ENCODE data around the gene ADGRL1. TPM values are rescaled to one million over a fixed set of nuclear protein-coding genes. Genes with fewer than 3 reads are reported as not detected.

Gene ADGRL1
- polyA plus RNA-seq, 2 donors = 4.7 to 11.1 TPM

DNA sequence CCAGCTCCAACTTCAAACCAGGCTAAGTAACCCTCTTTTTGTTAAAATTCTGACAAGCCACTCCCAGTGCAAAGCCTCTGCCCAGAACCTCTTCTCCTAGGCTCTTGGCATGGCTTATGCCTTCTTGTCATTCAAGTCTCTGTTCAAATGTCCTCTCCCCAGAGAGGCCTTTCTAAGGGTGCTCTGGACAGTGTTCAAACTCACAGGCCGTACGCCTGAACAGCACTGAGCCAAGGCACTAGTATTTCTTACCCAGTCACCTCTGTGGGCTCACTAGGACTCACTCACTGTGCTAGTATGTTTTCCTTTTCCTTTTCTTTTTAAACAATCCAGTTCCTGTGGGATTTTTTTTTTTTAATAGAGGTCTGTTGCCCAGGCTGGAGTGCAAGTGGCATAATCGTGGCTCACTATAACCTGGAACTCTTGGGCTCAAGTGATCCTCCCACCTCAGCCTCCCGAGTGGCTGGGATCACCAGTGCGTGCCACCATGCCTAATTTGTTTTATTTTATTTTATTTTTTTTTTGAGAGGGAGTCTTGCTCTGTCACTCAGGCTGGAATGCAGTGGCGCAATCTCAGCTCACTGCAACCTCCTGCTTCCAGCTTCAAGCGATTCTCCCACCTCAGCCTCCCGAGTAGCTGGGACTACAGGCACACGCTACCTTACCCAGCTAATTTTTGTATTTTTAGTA is 67.2 kb downstream of the ADGRL1 start:
- H3K9me3 ChIP-seq (ENCODE audit: control insufficient read depth in 2 of 2, insufficient read depth in 1 of 2, low read depth in 1 of 2, low read length in 1 of 2) = no peaks in the 10 kb centered on the region
- H3K4me3 ChIP-seq (ENCODE audit: low read depth in 1 of 2, low read length in 2 of 2) = no peak overlapping the region
- 76 to 81% methylated on average over 9 of the region's 9 CpGs for WGBS, 2 donors
- H3K4me1 ChIP-seq (ENCODE audit: control insufficient read depth in 2 of 2, insufficient read depth in 2 of 2, low read length in 1 of 2) = peaks cover 0 to 3% of the 10 kb centered on the region in 2 donors
- no peaks in the 10 kb centered on the region for H3K27me3 ChIP-seq (ENCODE audit: control insufficient read depth in 1 of 2, insufficient read depth in 2 of 2, low read length in 2 of 2)
- no peaks in the 10 kb centered on the region for H3K36me3 ChIP-seq (ENCODE audit: control insufficient read depth in 2 of 2, insufficient read depth in 2 of 2, low read length in 1 of 2)
- H3K27ac ChIP-seq (ENCODE audit: low read depth in 2 of 2, low read length in 1 of 2) = peak overlapping the region; percentile 4 to 77

GRCh38 chr19:14136509-14137281 is 69.3 kb downstream of the ADGRL1 start, which contains the start of gene ASF1B:
Gene ASF1B (minus strand): TSS chr19:14136589. CDS start chr19:14136456, 133 bp downstream.
- WGBS, 2 donors = 0% methylated on average over 78 of the region's 78 CpGs
- H3K36me3 ChIP-seq (ENCODE audit: control insufficient read depth in 2 of 2, insufficient read depth in 2 of 2, low read length in 1 of 2) = no peaks in the 10 kb centered on the region
- H3K4me3 ChIP-seq (ENCODE audit: low read depth in 1 of 2, low read length in 2 of 2) = peak within 1 kb of the TSS; percentile 63 to 71
- no peaks in the 10 kb centered on the region for H3K9me3 ChIP-seq (ENCODE audit: control insufficient read depth in 2 of 2, insufficient read depth in 1 of 2, low read depth in 1 of 2, low read length in 1 of 2)
- H3K27me3 ChIP-seq (ENCODE audit: control insufficient read depth in 1 of 2, insufficient read depth in 2 of 2, low read length in 2 of 2) = no peaks in the 10 kb centered on the region
- peak within 1 kb of the TSS; percentile 84 to 99 for H3K27ac ChIP-seq (ENCODE audit: low read depth in 2 of 2, low read length in 1 of 2)
- peaks cover 0 to 3% of the 10 kb centered on the region in 2 donors for H3K4me1 ChIP-seq (ENCODE audit: control insufficient read depth in 2 of 2, insufficient read depth in 2 of 2, low read length in 1 of 2)

GRCh38 chr19:14135985-14136508 is 69.9 kb downstream of the ADGRL1 start:
- H3K9me3 ChIP-seq (ENCODE audit: control insufficient read depth in 2 of 2, insufficient read depth in 1 of 2, low read depth in 1 of 2, low read length in 1 of 2) = no peaks in the 10 kb centered on the region
- H3K27me3 ChIP-seq (ENCODE audit: control insufficient read depth in 1 of 2, insufficient read depth in 2 of 2, low read length in 2 of 2) = no peaks in the 10 kb centered on the region
- peak overlapping the region; percentile 50 to 63 for H3K4me3 ChIP-seq (ENCODE audit: low read depth in 1 of 2, low read length in 2 of 2)
- peaks cover 0 to 3% of the 10 kb centered on the region in 2 donors for H3K4me1 ChIP-seq (ENCODE audit: control insufficient read depth in 2 of 2, insufficient read depth in 2 of 2, low read length in 1 of 2)
- no peaks in the 10 kb centered on the region for H3K36me3 ChIP-seq (ENCODE audit: control insufficient read depth in 2 of 2, insufficient read depth in 2 of 2, low read length in 1 of 2)
- H3K27ac ChIP-seq (ENCODE audit: low read depth in 2 of 2, low read length in 1 of 2) = peak overlapping the region in 1 of 2 donors; percentile 67
- 1% methylated on average over 26 to 38 of the region's 38 CpGs for WGBS, 2 donors

DNA sequence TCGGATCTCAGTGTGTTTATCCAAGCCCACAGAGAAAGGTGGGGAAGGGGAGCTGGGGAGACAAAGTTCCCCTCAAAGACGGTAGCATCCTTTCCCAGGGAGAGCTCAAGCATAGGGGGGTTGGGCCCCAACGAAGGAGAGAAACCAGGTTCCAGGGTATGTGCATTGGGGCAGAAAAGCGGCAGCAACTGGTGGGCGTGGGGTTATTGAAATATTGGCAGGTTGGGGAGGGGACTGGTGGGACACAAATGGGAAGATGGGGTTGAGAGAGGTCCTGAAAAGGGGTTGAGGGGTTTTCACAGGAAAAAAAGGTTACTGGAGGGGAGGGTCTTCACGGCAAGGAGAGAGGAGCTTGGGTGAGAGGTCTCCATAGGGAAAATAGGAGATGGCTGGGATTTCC is 70.6 kb downstream of the ADGRL1 start:
- Histone ChIP-seq H3K9me3 (ENCODE audit: control insufficient read depth in 2 of 2, insufficient read depth in 1 of 2, low read depth in 1 of 2, low read length in 1 of 2) (no peaks in the 10 kb centered on the region), H3K4me3 (ENCODE audit: low read depth in 1 of 2, low read length in 2 of 2) (peak overlapping the region; percentile 25 to 50), H3K4me1 (ENCODE audit: control insufficient read depth in 2 of 2, insufficient read depth in 2 of 2, low read length in 1 of 2) (peaks cover 0 to 3% of the 10 kb centered on the region in 2 donors), H3K27ac (ENCODE audit: low read depth in 2 of 2, low read length in 1 of 2) (no peak overlapping the region), H3K36me3 (ENCODE audit: control insufficient read depth in 2 of 2, insufficient read depth in 2 of 2, low read length in 1 of 2) (no peaks in the 10 kb centered on the region), H3K27me3 (ENCODE audit: control insufficient read depth in 1 of 2, insufficient read depth in 2 of 2, low read length in 2 of 2) (no peaks in the 10 kb centered on the region)
- WGBS, 2 donors = 31% methylated on average over 6 of the region's 6 CpGs

GRCh38 chr19:14127929-14128509 is 78.0 kb downstream of the ADGRL1 start:
- H3K27me3 ChIP-seq (ENCODE audit: control insufficient read depth in 1 of 2, insufficient read depth in 2 of 2, low read length in 2 of 2) = no peaks in the 10 kb centered on the region
- 72 to 86% methylated on average over 4 of the region's 4 CpGs for WGBS, 2 donors
- H3K9me3 ChIP-seq (ENCODE audit: control insufficient read depth in 2 of 2, insufficient read depth in 1 of 2, low read depth in 1 of 2, low read length in 1 of 2) = no peaks in the 10 kb centered on the region
- no peaks in the 10 kb centered on the region for H3K4me1 ChIP-seq (ENCODE audit: control insufficient read depth in 2 of 2, insufficient read depth in 2 of 2, low read length in 1 of 2)
- H3K36me3 ChIP-seq (ENCODE audit: control insufficient read depth in 2 of 2, insufficient read depth in 2 of 2, low read length in 1 of 2) = peaks cover 0 to 3% of the 10 kb centered on the region in 2 donors
- H3K27ac ChIP-seq (ENCODE audit: low read depth in 2 of 2, low read length in 1 of 2) = no peak overlapping the region
- no peak overlapping the region for H3K4me3 ChIP-seq (ENCODE audit: low read depth in 1 of 2, low read length in 2 of 2)

GRCh38 chr19:14127176-14127575 is 78.8 kb downstream of the ADGRL1 start:
- Histone ChIP-seq H3K27ac (ENCODE audit: low read depth in 2 of 2, low read length in 1 of 2) (no peak overlapping the region), H3K4me3 (ENCODE audit: low read depth in 1 of 2, low read length in 2 of 2) (no peak overlapping the region), H3K9me3 (ENCODE audit: control insufficient read depth in 2 of 2, insufficient read depth in 1 of 2, low read depth in 1 of 2, low read length in 1 of 2) (no peaks in the 10 kb centered on the region), H3K36me3 (ENCODE audit: control insufficient read depth in 2 of 2, insufficient read depth in 2 of 2, low read length in 1 of 2) (peaks cover 0 to 3% of the 10 kb centered on the region in 2 donors), H3K27me3 (ENCODE audit: control insufficient read depth in 1 of 2, insufficient read depth in 2 of 2, low read length in 2 of 2) (no peaks in the 10 kb centered on the region), H3K4me1 (ENCODE audit: control insufficient read depth in 2 of 2, insufficient read depth in 2 of 2, low read length in 1 of 2) (no peaks in the 10 kb centered on the region)
- 86 to 90% methylated on average over 8 of the region's 8 CpGs for WGBS, 2 donors

- no peak overlapping the region for H3K4me3 ChIP-seq (ENCODE audit: low read depth in 1 of 2, low read length in 2 of 2)
- WGBS, 2 donors = 95 to 96% methylated on average over 6 of the region's 6 CpGs
- H3K27ac ChIP-seq (ENCODE audit: low read depth in 2 of 2, low read length in 1 of 2) = no peak overlapping the region
- peaks cover 0 to 3% of the 10 kb centered on the region in 2 donors for H3K36me3 ChIP-seq (ENCODE audit: control insufficient read depth in 2 of 2, insufficient read depth in 2 of 2, low read length in 1 of 2)
- H3K9me3 ChIP-seq (ENCODE audit: control insufficient read depth in 2 of 2, insufficient read depth in 1 of 2, low read depth in 1 of 2, low read length in 1 of 2) = no peaks in the 10 kb centered on the region
- peaks cover 0 to 6% of the 10 kb centered on the region in 2 donors for H3K4me1 ChIP-seq (ENCODE audit: control insufficient read depth in 2 of 2, insufficient read depth in 2 of 2, low read length in 1 of 2)
- H3K27me3 ChIP-seq (ENCODE audit: control insufficient read depth in 1 of 2, insufficient read depth in 2 of 2, low read length in 2 of 2) = no peaks in the 10 kb centered on the region
Observed at GRCh38 chr19:14122924-14123323, 83.0 kb downstream of the ADGRL1 start.

- Histone ChIP-seq H3K27me3 (ENCODE audit: control insufficient read depth in 1 of 2, insufficient read depth in 2 of 2, low read length in 2 of 2) (no peaks in the 10 kb centered on the region), H3K4me3 (ENCODE audit: low read depth in 1 of 2, low read length in 2 of 2) (no peak overlapping the region), H3K27ac (ENCODE audit: low read depth in 2 of 2, low read length in 1 of 2) (no peak overlapping the region), H3K9me3 (ENCODE audit: control insufficient read depth in 2 of 2, insufficient read depth in 1 of 2, low read depth in 1 of 2, low read length in 1 of 2) (no peaks in the 10 kb centered on the region), H3K4me1 (ENCODE audit: control insufficient read depth in 2 of 2, insufficient read depth in 2 of 2, low read length in 1 of 2) (peaks cover 3 to 14% of the 10 kb centered on the region in 2 donors), H3K36me3 (ENCODE audit: control insufficient read depth in 2 of 2, insufficient read depth in 2 of 2, low read length in 1 of 2) (peaks cover 0 to 3% of the 10 kb centered on the region in 2 donors)
- 93 to 95% methylated on average over 7 of the region's 7 CpGs for WGBS, 2 donors
Observed at GRCh38 chr19:14120497-14120780, 85.5 kb downstream of the ADGRL1 start.

GRCh38 chr19:14119644-14120496 is 86.1 kb downstream of the ADGRL1 start:
- peaks cover 3 to 14% of the 10 kb centered on the region in 2 donors for H3K4me1 ChIP-seq (ENCODE audit: control insufficient read depth in 2 of 2, insufficient read depth in 2 of 2, low read length in 1 of 2)
- H3K9me3 ChIP-seq (ENCODE audit: control insufficient read depth in 2 of 2, insufficient read depth in 1 of 2, low read depth in 1 of 2, low read length in 1 of 2) = no peaks in the 10 kb centered on the region
- no peaks in the 10 kb centered on the region for H3K27me3 ChIP-seq (ENCODE audit: control insufficient read depth in 1 of 2, insufficient read depth in 2 of 2, low read length in 2 of 2)
- no peaks in the 10 kb centered on the region for H3K36me3 ChIP-seq (ENCODE audit: control insufficient read depth in 2 of 2, insufficient read depth in 2 of 2, low read length in 1 of 2)
- 86 to 91% methylated on average over 7 of the region's 7 CpGs for WGBS, 2 donors
- peak overlapping the region; percentile 62 to 95 for H3K27ac ChIP-seq (ENCODE audit: low read depth in 2 of 2, low read length in 1 of 2)
- no peak overlapping the region for H3K4me3 ChIP-seq (ENCODE audit: low read depth in 1 of 2, low read length in 2 of 2)
